Measurements from ENCODE around the gene CYFIP2. TPM values are rescaled to one million over a fixed set of nuclear protein-coding genes. Genes with fewer than 3 reads are reported as not detected.

The CYFIP2 gene
- total and polyA plus RNA-seq, 8 donors = 7.6 to 19.6 (median 11.4) TPM

DNA sequence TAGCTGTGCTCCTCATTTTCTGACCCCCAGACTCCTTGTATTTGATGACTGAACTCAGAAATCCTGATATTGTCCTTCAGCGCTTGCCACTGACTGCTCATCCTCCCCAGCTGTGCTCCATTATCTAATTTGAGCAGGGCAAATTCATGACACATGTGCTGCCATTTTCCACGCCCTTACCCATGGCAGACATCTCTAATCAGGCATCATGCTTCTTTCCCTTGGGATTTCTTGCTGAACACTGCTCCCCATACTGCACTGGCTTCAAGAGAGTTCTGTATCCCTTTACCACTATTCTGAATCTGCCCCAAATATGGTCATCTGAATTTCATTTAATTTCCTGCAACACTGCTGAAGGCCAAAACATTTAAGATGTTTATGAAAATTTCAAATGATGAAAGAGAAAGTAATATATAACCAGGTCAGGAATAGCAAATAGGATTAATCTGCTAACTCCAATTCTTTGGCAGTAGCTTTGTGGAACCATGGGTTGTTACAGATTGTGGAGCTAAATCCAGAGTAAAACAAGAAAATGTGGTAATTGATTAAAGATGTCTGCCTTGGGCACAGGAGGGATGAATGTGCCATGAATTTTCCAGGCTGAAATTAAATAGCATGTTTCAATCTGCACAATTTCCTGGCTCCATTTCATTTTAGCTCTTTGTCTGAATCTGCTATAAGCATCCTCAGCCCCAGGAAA is 93.6 kb downstream of the CYFIP2 start:
- no peak for FAIRE-seq
- ATAC-seq = no peak
- Histone ChIP-seq H3K27ac (no peak overlapping the region), H3K27me3 (no peaks in the 10 kb centered on the region), H3K9me3 (no peaks in the 10 kb centered on the region), H3K4me1 (no peaks in the 10 kb centered on the region), H3K36me3 (no peaks in the 10 kb centered on the region), H3K4me3 (no peak overlapping the region)
- no peak for DNase-seq
- WGBS, 2 donors = 85 to 94% methylated on average over 2 of the region's 2 CpGs
- TF ChIP-seq, protein P1, sequence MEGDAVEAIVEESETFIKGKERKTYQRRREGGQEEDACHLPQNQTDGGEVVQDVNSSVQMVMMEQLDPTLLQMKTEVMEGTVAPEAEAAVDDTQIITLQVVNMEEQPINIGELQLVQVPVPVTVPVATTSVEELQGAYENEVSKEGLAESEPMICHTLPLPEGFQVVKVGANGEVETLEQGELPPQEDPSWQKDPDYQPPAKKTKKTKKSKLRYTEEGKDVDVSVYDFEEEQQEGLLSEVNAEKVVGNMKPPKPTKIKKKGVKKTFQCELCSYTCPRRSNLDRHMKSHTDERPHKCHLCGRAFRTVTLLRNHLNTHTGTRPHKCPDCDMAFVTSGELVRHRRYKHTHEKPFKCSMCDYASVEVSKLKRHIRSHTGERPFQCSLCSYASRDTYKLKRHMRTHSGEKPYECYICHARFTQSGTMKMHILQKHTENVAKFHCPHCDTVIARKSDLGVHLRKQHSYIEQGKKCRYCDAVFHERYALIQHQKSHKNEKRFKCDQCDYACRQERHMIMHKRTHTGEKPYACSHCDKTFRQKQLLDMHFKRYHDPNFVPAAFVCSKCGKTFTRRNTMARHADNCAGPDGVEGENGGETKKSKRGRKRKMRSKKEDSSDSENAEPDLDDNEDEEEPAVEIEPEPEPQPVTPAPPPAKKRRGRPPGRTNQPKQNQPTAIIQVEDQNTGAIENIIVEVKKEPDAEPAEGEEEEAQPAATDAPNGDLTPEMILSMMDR (IDR thresholded peaks at IDR 0.05) = no peak
- intact Hi-C loops (cut with DNase I) = no loop called here

DNA sequence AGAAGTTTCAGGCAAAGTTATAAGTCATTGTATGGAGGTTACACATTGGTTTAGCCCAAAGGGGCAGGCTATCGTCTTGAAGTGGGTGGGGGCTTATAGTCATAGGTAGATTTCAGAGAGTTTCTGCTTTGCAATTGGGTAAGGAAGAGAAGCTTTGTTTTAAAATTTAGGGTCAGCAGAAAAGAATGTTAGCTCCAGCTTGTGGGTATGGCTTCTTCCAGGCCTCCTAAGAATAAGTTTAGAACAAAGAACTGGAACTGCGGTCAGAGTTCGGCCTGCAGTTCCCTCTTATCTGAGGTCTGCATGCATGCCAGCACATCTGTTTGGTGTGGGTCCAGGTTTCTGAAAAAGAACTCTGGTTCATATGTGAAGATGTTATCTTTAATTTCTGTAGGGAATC is 96.1 kb downstream of the CYFIP2 start:
- H3K4me3 ChIP-seq = no peak overlapping the region
- no peaks in the 10 kb centered on the region for H3K9me3 ChIP-seq
- no peaks in the 10 kb centered on the region for H3K36me3 ChIP-seq
- DNase-seq (no peak), FAIRE-seq (no peak), ATAC-seq (no peak)
- 79 to 82% methylated on average over 3 of the region's 3 CpGs for WGBS, 2 donors
- intact Hi-C loops (cut with DNase I) = no loop called here
- TF ChIP-seq, protein P1 (IDR thresholded peaks at IDR 0.05) = no peak
- H3K27me3 ChIP-seq = no peaks in the 10 kb centered on the region
- no peak overlapping the region for H3K27ac ChIP-seq
- H3K4me1 ChIP-seq = no peaks in the 10 kb centered on the region

DNA sequence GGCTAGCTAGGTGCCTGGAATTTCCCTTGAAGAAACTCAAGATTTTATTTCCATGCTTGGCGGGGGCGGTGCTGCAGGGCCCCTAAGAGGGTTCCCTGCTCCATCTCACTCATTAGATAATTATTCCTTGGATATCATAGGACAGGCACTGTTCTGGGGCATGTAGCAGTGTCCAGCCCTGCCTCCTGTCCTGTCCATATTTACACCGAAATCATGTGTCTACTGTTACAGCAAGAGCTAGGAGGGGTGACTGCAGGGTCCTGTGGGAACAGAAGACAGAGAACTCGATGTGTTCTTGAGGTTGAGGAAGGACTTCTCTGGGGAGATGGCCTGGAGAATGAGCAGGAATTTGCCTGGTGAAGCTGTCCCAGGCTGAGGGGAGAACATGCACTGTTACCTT is 96.6 kb downstream of the CYFIP2 start:
- intact Hi-C loops (cut with DNase I) = no loop called here
- FAIRE-seq (no peak), ATAC-seq (no peak), DNase-seq (no peak)
- H3K4me3 ChIP-seq = no peak overlapping the region
- no peaks in the 10 kb centered on the region for H3K36me3 ChIP-seq
- no peaks in the 10 kb centered on the region for H3K27me3 ChIP-seq
- no peaks in the 10 kb centered on the region for H3K4me1 ChIP-seq
- TF ChIP-seq, protein P1 (IDR thresholded peaks at IDR 0.05) = no peak
- H3K27ac ChIP-seq = no peak overlapping the region
- no peaks in the 10 kb centered on the region for H3K9me3 ChIP-seq
- WGBS, 2 donors = 81 to 89% methylated on average over 4 of the region's 4 CpGs

DNA sequence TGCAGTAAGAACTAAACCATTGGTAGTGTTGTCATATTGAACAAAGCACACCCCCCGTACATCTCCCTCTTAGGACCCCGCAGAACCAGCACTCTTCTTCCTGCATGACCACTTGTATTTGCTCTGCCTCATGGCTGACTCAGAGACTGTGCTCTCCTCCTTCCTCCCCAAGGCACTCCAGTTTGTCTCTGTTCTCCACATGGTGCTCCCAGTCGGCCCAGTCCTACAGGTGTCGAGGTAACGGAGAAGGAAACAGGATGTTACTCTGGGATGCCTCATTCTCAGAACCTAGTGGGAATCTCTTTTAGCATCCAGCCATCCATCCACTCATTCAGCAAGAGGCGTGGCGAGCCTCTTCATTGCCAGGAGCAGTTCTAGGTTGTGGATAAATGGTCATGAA is 97.1 kb downstream of the CYFIP2 start:
- H3K36me3 ChIP-seq = no peaks in the 10 kb centered on the region
- H3K27ac ChIP-seq = no peak overlapping the region
- DNase-seq (no peak), FAIRE-seq (no peak), ATAC-seq (no peak)
- no peaks in the 10 kb centered on the region for H3K27me3 ChIP-seq
- intact Hi-C loops (cut with DNase I) = no loop called here
- no peaks in the 10 kb centered on the region for H3K4me1 ChIP-seq
- H3K9me3 ChIP-seq = no peaks in the 10 kb centered on the region
- TF ChIP-seq, protein P1 (IDR thresholded peaks at IDR 0.05) = no peak
- H3K4me3 ChIP-seq = no peak overlapping the region
- 85 to 86% methylated on average over 7 of the region's 7 CpGs for WGBS, 2 donors

DNA sequence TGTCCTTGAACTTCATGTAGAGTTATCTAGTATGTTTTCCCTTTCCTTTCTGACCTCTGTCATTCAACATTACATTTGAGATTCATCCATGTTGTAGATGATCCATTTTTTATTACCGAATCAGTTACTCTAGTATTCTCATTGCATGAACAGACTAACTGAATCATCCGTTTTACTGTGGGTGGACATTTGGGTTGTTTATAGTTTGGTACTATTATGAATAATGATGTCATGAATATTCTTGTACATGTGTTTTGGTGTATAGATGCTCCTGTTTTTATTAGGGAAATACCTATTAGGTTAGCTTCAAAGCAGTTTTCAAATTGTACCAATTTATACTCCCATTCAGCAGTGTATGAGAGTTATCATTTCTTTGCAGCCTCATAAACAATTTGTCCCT is 99.8 kb downstream of the CYFIP2 start:
- DNase-seq = no peak
- no peak for FAIRE-seq
- Histone ChIP-seq H3K36me3 (no peaks in the 10 kb centered on the region), H3K27ac (no peak overlapping the region), H3K9me3 (no peaks in the 10 kb centered on the region), H3K4me1 (no peaks in the 10 kb centered on the region), H3K27me3 (no peaks in the 10 kb centered on the region), H3K4me3 (no peak overlapping the region)
- TF ChIP-seq, protein P1 (IDR thresholded peaks at IDR 0.05) = no peak
- intact Hi-C loops (cut with DNase I) = no loop called here
- WGBS, 2 donors = 85 to 95% methylated on average over 2 of the region's 2 CpGs
- no peak for ATAC-seq

Measured in pancreas (tissue), 10 donors.